IPS DF 4.7 (cell line): ENCODE data around the gene SH2D4B.

ENCODE experiments used
- DNase-seq: peaks from one replicate; pipeline ENCODE4 v3.0.0-alpha.2; 2013; ENCODE audit warnings: low spot score; ENCODE audit errors: extremely low read depth

Gene SH2D4B

DNA sequence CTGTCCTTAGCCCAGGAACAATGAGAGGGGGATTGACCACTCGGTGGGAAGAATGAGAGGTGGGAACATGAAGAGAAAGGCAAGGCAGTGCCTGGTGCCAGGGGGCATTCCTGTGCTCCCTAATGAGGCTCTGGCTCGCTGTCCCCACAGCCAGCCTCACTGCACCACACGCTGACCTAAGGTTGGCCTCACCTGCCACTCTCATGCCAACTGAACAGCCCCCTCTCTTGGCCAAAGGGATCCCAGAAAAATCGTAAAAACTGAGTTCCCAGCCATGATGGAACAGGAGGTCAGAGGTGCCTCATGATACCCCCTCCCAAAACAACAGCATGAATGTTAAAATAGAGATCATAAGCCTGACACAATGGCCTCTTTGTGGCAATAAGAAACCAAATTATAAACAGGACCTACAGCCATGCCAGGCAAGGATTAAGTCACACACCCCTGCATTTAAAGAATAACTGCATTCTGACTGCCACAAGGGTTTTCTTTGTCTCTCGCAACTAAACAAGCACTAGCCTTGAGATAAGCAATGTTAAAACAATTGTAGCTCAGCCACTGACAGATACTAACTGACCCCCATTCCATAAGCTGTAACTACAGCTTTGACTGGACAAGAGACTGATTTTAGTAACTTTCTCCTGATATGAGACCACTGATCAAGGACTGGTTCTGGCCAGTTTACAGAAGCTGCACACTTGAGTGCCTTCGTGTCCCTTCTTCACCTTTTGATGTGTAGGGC, 149.2 kb downstream of the SH2D4B start:
- DNase-seq: no peak

DNA sequence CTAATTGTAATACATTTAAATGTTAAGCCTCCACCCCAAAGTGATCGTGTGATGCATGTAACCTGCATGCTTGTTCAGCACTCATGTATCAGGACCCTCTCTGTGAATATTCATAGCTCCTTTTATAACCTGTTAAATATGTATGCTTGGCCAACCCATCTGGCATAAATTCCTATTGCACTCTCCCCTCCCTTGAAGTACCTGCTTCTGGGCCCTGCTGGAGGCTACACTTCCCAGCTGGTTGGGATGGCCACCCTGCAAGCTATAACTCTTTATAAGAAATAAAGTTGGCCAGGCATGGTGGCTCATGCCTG, 149.7 kb downstream of the SH2D4B start:
- no peak for DNase-seq

DNA sequence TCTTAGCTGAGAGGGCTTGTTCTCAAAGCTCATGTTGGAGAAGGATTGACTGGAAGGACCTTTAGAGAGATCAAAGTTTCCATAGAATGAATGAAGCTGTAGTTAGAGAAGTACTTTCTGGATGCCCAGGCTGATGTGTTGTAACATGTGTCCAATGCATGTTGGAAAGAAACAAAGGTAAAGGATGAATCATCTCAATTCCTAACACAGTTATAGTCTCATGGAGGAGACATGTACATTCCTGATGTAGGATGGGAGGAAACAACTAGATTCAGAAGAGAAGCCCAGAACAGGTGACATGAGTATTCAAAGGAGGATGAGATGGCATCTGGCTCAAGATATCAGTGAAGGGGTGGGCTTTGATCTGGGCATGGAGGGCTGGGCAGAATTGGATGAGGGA, 152.7 kb downstream of the SH2D4B start:
- no peak for DNase-seq

DNA sequence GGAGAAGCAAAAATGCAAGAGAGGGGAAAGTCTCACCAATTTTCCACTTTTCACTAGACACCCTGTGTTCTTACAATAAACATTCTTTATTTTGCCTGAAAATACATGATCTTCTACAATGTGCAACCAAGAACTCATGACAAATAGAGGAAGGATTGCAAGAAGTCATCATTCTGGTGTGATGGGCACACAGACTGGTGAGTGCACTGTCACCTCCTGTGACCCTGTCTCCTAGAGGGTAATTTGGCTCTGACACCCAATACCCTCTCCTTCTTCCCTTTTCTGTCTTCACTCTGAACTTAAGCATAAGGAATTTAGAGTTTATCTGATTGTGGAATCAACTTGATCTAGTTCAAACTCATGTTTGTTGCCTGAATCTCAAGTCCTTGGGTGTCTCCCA, 153.7 kb downstream of the SH2D4B start:
- no peak for DNase-seq

DNA sequence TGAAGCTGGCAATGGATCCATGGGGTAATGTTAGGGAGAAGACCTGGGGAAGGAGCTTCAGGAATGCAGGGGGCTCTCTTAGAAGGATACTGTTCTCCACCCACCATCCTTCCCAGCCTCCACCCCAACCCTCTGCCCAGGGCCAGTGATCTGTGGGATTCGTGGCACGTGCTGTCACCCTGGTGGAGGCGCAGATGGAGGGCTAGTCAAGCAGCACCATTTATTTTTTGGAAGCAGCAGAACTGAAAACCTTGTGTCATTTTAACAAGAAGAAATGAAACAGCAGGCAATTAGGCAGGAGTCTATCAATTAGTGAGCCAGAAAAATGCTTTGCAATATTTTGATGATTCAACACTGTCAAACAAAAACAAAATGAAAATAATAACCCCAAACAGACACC, 155.9 kb downstream of the SH2D4B start:
- no peak for DNase-seq

DNA sequence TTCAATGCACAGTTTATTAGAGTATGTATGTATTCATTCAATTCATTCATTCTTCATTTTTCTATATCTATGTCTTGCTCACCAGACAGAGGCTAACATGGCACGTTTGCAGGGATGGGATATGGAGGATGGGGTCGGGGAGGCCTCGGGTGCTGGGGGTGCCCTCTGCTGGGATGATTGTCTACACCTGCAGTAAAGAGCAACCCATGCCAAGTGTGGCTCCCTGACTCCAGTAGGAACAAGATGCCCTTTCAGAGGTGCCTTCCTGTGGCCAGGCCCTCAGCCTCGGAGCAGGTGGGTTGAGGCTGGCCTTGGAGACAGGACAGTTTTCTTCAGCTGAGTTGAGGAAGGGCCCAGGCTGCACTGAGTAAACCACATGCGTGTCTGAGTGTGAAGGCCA, 157.2 kb downstream of the SH2D4B start:
- DNase-seq: no peak
